ENCODE data around the gene COL24A1. TPM values are rescaled to one million over a fixed set of nuclear protein-coding genes. Genes with fewer than 3 reads are reported as not detected.

Gene COL24A1
- total and polyA plus RNA-seq, 2 of the 8 experiments (the other 6 are each of a cell fraction or from before 2014, with no cell fraction given), result 0.23 to 1.1 TPM

GRCh38 chr1:85801520-85801919 lies 355.1 kb downstream of the COL24A1 start:
- no peak for DNase-seq (ENCODE audit: low read depth in 1 of 2, low spot score in 2 of 2)

More at GRCh38 chr1:85801520-85801919, 355.1 kb downstream of the COL24A1 start:
- Histone ChIP-seq H3K9ac (replicated peaks in 1 of 4; ENCODE audit: extremely low read depth in 1 of 4, low read depth in 3 of 4, low read length in 3 of 4) (no peak overlapping the region), H2BK120ac (replicated peaks; ENCODE audit: low read depth, low read length) (no peak overlapping the region), H3K23me2 (ENCODE audit: low read depth, low read length) (no peaks in the 10 kb centered on the region; the same call in 1 of the 2 replicates), H3K4me3 (ENCODE audit: extremely low read depth in 1 of 4, insufficient read depth in 2 of 4, low read depth in 3 of 4, low read length in 4 of 4) (no peak overlapping the region), H4K91ac (replicated peaks; ENCODE audit: insufficient read length, low read length) (no peak overlapping the region), H3K18ac (ENCODE audit: extremely low read depth, low read length) (no peak overlapping the region), H3K27me3 (replicated peaks in 1 of 4; ENCODE audit: control insufficient read depth in 3 of 4, extremely low read depth in 1 of 4, insufficient read depth in 3 of 4, low read length in 3 of 4) (no peaks in the 10 kb centered on the region), H3K56ac (replicated peaks; ENCODE audit: insufficient read length, low read depth, low read length) (no peak overlapping the region), H3K4me2 (ENCODE audit: insufficient read depth in 1 of 2, low read depth in 2 of 2, low read length in 2 of 2) (no peak overlapping the region), H3K79me1 (ENCODE audit: low read depth, low read length) (no peaks in the 10 kb centered on the region), H4K5ac (ENCODE audit: insufficient read length, low read depth, low read length) (no peak overlapping the region), H2BK20ac (ENCODE audit: low read length) (no peak overlapping the region), H3K27ac (ENCODE audit: low read depth, low read length) (no peak overlapping the region), H3K36me3 (ENCODE audit: control insufficient read depth in 2 of 4, insufficient read depth in 4 of 4, low read length in 3 of 4) (no peaks in the 10 kb centered on the region), H3K9me3 (ENCODE audit: insufficient read depth in 2 of 2, low read depth in 1 of 2, low read length in 1 of 2) (0 out of 4 replicates have a peak, but pooled peaks cover 0 to under 1% of the 10 kb centered on the region in 2 experiments), H2BK12ac (ENCODE audit: low read depth, low read length) (no peak overlapping the region), H3K4me1 (replicated peaks in 1 of 4; ENCODE audit: control insufficient read depth in 3 of 4, insufficient read depth in 4 of 4, low read length in 3 of 4) (no peaks in the 10 kb centered on the region), H3K79me2 (ENCODE audit: control insufficient read depth in 1 of 2, insufficient read depth in 2 of 2, low read length in 2 of 2) (no peaks in the 10 kb centered on the region), H2AK5ac (ENCODE audit: low read depth, low read length) (no peak overlapping the region), H3K4ac (replicated peaks; ENCODE audit: insufficient read length, low read depth, low read length) (no peak overlapping the region), H2BK5ac (ENCODE audit: low read depth, low read length) (no peak overlapping the region), H4K20me1 (replicated peaks in 1 of 2; ENCODE audit: control insufficient read depth in 1 of 2, insufficient read depth in 2 of 2, low read length in 2 of 2) (no peaks in the 10 kb centered on the region), H3K14ac (ENCODE audit: insufficient read length) (no peak overlapping the region), H3K23ac (ENCODE audit: insufficient read length) (no peak overlapping the region), H2AFZ (ENCODE audit: low read length) (no peak overlapping the region), H2BK15ac (ENCODE audit: low read length) (no peak overlapping the region), H4K8ac (ENCODE audit: extremely low read depth, insufficient read depth, low read length) (no peak overlapping the region)
- ChIA-PET POLR2A (ENCODE audit: partially characterized antibody) (no interaction called here), CTCF (ENCODE audit: partially characterized antibody) (no interaction called here)
- FAIRE-seq, result no peak
- TF ChIP-seq RAD21 (IDR thresholded peaks at IDR 0.05 in 1 of 2, conservative IDR thresholded peaks at IDR 0.05 in 1 of 2; ENCODE audit: low read depth in 2 of 2, low read length in 2 of 2) (no peak), KDM1A (IDR thresholded peaks at IDR 0.05; ENCODE audit: borderline replicate concordance, low read length) (no peak), SUZ12 (IDR thresholded peaks at IDR 0.05; ENCODE audit: low read length) (no peak), NANOG (IDR thresholded peaks at IDR 0.05; ENCODE audit: insufficient read depth, low read depth, low read length, poor library complexity, severe bottlenecking) (no peak), RFX5 (IDR thresholded peaks at IDR 0.05; ENCODE audit: borderline replicate concordance, low read depth, low read length) (no peak), POLR2AphosphoS5 (IDR thresholded peaks at IDR 0.05; ENCODE audit: low read depth, low read length) (no peak), HDAC6 (IDR thresholded peaks at IDR 0.05; ENCODE audit: low read depth, low read length) (no peak), TAF1 (IDR thresholded peaks at IDR 0.05; ENCODE audit: low read depth, low read length) (no peak), CHD1 (IDR thresholded peaks at IDR 0.05; ENCODE audit: low read depth, low read length) (no peak), GABPA (IDR thresholded peaks at IDR 0.05; ENCODE audit: borderline replicate concordance, insufficient read depth, low read length) (no peak), SP2 (IDR thresholded peaks at IDR 0.05; ENCODE audit: low read length) (no peak), ZNF274 (IDR thresholded peaks at IDR 0.05; ENCODE audit: borderline replicate concordance, extremely low read depth, low read length) (no peak), SAP30 (IDR thresholded peaks at IDR 0.05; ENCODE audit: insufficient read depth, insufficient replicate concordance, low read length) (no peak), CHD2 (IDR thresholded peaks at IDR 0.05; ENCODE audit: low read length) (no peak), FOSL1 (IDR thresholded peaks at IDR 0.05; ENCODE audit: insufficient read depth, low read depth, low read length) (no peak)
- 88% methylated on average over 1 of the region's 1 CpG; no CpG with 5 or more reads in 1 of the 2 experiments for WGBS, 2 experiments (ENCODE audit: extremely low coverage in 1 of 2, insufficient coverage in 1 of 2, insufficient read length in 1 of 2, insufficient replicate concordance in 2 of 2, low coverage in 1 of 2, low lambda C conversion rate in 2 of 2, missing lambda C conversion rate in 1 of 2)

All from H1 (cell line).